Measurements from ENCODE around the gene ZNF48.
A peak's percentile ranks its signal among the peaks of the same experiment; 100 is the strongest.

ZNF48 gene

DNA sequence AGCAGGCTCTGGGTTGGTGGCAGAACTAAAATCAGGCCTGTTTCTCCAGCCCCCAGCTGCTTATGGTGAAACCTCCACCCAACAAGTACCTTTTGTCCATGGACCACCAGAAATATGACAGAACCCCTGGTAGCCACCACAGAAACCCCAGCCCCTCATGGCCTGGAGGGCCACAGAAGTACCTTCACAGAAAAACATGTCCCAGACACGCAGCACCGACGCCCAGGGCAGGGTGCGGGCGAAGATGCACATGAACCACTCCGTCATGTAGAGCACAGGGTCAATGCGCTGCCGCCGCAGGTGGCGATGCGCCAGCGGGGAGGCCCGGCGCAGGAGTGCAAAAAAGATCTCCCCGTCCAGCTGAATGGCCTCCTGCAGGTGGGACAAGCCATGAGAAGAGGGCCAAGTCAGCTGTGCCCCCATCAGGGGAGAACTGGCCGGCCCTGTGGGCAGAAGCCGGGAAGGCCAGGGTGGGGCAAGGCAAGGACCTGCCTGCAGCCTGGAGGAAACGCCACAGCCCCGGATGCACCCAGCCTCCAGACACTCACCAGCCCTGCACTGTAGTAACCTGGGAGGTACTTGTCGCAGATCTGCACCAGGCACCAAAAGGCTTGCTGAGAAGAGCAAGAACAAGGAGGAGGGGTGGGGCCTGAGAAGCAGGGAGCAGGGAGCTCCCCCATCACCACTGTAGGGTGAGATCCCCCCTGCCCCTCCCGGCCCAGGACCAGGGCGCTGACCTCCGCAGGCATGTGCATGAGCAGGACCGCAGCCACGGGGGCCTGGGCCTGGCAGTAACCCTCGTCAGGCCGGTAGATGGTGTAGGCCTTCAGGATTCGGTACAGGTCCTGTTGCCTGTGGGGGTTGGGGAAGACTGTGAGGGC, 36.0 kb upstream of the ZNF48 start:
- no peak for DNase-seq (ENCODE audit: low spot score)

DNA sequence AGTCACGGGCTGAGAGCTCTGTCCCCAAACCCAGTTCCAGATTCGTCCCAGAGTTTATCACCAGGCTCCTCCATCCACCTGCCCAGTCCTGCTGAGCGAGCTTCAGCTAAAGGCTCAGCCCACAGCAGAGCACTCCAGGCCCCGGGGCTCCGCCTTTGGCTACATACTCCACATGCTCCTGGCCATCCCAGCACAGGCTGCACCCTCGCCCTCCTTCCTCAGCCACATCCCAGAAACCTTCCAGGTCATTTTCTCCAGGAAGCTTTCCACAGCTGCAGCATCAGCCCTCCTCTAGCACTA, 35.4 kb upstream of the ZNF48 start:
- no peak for DNase-seq (ENCODE audit: low spot score)

DNA sequence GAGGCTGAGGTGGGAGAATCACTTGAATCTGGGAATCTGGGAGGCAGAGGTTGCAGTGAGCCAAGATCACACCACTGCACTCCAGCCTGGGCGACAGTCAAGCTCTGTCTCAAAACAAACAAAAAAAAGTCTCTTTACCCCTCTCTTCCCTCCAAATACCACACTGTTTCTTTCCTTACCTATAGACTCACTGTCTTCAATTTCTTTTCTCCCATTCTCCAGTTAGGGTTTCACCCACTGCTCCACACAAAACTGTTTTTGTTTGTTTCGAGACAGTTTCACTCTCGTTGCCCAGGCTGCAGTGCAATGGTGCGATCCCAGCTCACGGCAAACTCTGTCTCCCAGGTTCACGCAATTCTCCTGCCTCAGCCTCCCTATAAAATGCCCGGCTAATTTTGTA, 34.0 kb upstream of the ZNF48 start:
- DNase-seq (ENCODE audit: low spot score) = no peak

DNA sequence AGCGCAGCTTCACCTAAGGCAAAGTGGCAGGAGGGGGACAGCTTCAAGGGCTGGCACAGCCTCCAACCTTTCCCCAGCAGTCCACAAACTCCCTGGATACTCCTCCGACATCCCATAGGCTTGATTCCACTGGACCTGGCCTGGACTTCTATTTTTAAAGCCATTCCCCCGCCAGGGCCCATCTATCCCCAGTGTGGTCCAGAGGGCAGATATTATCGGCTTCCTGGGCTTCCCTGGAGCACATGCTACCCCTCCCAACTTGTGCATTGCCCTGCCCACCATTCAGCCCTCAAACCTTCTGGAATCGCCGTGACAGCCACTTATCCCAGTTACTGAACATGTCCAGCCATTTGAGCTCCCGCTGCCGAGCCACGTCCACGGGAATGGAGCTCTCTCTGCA, 30.0 kb upstream of the ZNF48 start:
- DNase-seq (ENCODE audit: low spot score) = no peak

DNA sequence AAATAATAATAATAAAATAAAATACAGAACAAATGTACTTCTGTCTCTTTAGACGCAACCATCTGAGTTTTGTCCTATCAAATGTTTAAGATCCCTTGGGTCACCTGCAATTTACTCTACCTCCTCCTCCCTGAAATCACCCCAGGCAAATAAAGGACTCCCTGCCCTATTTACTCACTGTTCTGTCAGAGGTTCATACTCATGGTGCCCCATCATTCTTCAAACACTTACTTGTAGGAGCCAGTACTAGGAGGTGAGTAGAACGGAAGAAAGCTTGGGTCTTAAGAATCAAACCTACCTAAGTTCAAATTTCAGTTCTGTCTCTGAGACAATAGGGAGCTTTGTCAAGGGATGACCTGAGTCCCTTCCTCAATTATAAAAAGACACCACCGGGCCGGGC, 28.7 kb upstream of the ZNF48 start:
- no peak for DNase-seq (ENCODE audit: low spot score)

DNA sequence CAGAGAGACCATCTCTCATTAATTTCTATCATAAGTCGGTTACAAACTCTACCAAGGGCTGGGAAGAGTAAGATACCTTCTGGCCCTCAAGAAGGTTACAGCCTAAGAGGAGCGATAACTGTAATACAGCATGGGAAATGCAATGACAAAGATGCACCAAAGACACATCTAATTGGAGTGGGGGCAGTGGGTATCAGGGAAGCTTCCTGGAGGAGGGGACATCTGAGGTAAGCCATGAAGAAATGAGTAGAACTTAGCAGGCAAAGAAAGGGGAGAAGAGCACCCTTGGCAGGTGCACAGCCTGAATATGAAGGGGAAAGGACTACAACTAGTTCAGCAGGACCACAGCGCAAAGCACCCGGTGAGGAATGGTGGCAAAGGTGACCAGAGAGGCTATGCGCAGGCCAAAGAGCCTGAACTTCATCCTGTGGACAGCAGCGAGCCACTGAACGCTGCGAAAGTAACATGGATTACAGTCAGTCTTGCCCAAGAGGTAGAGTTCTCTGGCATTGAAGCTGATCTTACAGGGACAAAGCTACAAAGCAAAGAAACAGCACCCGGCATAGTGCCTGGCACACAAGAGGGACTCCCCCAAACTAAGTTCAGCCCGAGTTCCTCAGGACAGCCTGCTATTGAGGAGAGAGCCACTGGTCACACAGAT, 27.7 kb upstream of the ZNF48 start:
- DNase-seq (ENCODE audit: low spot score) = no peak

DNA sequence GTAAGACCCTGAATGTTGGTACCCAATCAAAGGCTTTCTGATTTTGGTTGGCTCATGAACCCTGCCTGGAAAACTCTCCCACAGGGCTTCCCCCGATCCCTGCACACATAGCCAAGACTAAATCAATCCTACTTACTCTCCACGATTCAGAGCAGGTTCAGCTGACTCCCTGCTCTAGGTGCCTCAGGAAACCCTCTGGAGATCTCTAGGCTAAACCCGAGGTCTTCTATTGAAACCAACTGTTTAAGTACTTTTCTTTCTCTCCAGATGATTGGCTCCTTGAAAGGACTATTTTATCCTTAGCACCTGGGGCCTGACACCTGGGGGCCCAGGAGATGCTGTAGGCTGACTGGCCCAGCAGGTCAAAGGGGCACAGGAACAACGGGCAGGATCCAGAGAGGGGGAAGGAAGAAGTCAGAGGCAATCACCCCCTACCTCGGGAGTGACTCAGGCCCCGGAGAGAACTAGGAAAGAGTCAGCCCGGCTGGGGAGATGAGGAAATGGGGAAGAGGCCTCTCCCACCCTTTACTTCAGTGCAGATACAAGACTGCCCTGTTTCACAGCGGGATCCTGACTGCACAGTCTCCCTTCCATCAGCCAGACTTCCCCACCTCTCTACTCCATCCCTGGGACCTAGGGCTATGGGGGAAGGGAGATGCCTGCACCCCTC, 27.0 kb upstream of the ZNF48 start:
- no peak for DNase-seq (ENCODE audit: low spot score)

DNA sequence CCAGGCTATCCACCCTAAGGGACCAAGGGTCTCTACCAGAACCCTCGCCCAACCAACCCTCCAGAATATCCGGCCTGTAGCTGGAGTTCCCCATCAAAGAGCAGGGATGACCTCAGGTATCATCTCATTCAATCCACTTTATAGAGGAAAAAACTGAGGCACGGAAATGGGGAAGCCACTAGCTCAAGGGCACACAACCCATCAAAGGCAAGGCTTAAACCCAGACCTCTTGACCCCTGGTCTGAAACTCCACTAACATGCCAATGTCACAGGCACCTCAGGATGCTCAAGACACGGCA, 26.5 kb upstream of the ZNF48 start:
- no peak for DNase-seq (ENCODE audit: low spot score)

DNA sequence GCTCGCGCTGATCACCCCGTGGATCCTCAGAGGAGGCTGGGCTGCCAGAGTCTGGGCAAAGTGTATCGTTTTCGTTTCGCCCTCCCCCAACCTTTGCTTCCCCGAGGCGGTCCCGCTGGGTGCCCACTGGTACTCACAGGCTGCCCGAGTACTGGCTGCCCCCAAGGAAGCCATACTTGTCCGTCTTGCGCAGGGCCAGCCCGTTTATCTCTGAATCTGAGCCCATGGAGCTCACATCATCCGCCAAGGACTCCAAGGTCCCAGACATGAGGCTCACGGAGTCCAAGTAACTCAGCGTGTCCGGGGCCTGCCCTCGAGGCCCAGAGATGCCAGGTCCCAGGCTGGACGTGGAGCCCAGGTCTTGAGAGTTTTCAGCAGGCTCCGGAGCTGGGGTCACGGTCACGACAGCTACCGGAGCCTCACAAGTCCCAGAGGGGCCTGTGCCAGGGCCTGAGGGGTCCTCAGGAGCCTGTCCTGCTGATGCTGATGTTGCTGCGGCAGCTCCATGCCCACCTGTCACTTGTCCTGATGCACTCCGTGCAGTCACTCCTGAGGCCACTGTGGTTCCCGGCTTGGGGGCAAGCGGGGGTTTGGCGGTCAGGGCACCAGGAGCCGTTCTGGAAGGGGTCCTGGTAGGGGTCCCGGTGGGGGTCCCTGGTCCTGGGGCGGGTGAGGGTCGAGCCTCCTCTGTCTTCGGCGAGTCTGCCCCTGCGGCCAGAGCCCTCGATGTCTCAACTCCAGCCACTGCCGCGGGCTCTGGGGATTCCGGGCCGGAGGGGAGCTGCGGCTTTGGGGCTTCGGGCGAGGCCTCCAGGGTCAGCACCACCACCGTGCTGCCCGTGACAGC, 25.9 kb upstream of the ZNF48 start:
- DNase-seq (ENCODE audit: low spot score) = no peak

DNA sequence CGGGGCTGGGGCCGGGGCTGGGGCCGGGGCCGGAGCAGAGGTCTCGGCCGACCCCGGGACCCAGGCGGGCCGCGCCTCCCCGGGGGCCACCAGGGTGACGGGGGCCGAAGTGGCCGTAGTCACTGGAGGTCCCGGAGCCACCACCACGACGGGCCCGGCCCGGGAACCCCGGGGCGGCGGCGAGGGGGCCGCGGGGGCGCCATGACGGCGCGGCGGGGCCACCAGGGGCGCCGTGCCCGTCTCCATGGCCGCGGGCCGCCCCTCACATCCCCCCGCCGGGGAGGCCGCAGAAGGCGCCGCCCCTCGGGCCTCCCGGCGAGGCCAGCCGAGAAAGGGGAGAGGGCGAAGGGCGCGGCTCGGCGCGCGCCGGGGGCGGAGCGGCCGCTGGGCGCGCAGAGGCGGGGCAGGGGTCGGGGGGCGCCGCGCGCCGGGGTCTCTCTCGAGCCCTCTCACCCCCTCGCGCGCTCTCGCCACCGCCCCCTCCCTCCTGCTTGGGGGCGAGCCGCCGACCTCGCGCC, 25.2 kb upstream of the ZNF48 start:
- DNase-seq (ENCODE audit: low spot score) = no peak

DNA sequence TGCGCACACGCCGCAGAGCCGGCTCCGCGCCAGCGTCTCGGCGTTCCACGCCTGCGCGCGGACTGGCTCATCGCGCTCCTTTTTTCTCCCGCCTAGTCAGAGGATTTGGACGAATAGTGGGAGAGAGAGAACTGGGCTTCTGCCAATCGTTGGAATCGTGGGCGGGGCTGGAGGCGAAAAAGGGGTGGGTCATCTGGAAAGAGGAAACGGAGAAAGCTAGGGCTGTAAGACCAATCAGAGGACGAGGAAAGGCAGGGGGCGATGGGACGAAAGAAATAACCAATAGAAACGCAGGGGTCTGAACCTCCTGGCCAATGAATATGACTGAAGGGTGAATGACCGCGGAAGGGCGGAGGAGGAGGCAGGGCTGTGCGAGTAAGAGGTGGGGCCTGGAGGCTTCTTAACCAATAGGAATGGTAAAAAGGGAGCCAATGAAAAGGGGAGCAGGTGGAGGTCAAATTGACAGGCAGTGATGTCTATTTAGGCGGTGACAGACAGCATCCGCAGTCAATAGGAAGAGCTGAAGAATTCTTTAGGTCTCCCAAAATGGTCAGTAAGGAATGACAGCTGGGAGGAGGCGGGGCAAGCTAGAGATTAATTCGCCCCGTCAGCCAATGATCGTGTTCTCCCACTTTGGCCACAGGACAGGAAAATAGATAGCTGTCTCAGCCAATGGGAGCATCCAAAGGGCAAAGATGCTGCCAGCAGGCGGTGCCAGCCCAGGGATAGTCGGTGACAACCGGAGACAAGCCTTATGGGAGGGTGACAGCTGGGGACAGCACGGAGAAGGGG, 24.6 kb upstream of the ZNF48 start, which contains the start of gene TBC1D10B:
Gene TBC1D10B (minus strand): TSS at position 39 of the 792 bp plus-strand sequence. CDS start 311 bp downstream, outside the sequence.
- DNase-seq (ENCODE audit: low spot score) = peak; percentile 100

DNA sequence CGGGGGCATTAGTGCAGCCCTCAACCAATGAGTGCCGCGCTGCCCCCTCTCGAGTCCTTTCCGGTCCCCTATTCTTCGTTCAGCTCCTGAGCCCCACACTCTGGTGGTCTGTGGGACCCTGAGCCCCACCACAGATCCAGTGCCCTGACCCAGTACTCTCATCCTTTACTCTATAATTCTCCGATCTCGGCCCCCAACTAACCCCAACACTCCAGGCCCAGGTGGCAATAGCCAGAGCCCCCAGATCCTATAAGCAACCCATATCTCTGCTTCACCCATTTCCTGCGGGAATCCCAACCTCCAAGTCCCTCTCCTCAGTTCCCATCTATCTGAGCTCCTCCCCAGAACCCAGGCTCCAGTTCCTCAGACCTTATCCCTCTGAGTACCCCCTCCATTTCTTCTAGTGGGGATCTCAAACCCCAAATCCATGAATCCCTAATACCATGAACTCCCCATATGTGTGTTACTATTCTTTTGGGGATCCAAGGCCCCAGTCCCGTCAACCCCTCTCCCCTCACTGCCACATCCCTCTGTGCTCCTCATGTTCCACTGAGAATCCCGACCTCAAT, 23.9 kb upstream of the ZNF48 start:
- no peak for DNase-seq (ENCODE audit: low spot score)

DNA sequence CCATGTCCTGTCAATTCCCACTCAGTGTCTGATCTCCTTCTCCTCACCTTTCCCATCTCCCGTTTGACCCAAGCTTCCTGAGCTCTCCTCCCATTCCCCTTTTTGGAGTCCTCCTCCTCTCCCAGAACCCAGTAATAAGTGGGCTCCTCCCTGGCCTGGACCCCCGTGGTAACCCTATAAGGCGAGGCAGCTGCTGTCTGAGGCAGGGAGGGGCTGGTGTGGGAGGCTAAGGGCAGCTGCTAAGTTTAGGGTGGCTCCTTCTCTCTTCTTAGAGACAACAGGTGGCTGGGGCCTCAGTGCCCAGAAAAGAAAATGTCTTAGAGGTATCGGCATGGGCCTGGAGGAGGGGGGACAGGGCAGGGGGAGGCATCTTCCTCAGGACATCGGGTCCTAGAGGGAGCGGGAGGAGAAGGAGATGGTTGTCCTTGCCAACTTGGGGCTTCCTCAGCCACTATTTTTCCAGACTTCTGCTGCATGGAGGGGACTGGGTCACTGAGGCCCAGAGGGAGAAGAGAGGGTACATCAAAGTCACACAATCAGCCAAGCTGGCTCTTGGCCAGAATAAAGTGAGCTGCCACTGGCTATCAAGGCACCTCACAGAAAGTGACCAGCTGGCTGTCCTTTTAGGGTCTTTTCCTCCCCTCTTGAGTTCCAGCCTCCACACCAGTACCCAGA, 23.0 kb upstream of the ZNF48 start:
- DNase-seq (ENCODE audit: low spot score) = no peak

DNA sequence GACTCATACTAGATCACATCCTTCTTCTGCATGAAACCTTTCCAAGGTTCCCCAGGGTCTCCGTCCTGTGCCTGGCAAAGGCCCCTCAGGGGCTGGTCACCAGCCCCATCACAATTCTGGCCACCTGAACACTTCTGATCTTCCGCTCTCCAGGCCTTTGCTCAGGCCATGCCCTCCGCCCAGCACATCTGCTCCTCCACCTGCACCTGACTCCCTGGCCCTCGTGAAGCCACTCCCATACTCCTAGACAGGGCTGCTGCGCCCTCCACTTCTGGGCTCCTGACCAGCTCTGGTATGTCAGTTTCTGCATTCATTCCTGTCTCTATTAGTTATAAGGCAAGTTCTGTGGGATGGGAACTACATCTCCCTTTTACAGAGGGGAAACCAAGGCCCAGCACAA, 22.5 kb upstream of the ZNF48 start:
- DNase-seq (ENCODE audit: low spot score) = no peak

DNA sequence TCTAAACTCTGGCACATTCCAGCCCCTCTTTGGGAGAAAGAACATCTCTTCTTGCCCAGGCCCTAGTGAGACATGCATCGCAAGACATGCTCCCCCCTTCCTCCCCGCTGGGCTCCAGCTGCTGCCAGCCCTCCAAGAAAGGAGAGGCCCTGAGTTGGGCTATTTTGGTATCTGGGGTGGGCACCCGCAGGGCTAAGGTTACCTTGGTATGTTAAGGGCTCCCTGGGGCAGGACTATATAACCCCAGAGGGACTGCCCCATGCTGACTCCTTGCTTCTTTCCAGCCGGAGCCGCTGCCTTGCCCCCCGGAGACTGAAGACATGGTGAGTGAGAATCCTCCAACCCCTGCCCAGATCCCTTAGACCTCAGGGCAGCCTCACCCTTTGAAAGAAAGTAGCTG, 20.7 kb upstream of the ZNF48 start, which contains the start of gene MYL11:
Gene MYL11 (plus strand): TSS at position 265 of the 400 bp plus-strand sequence. CDS start 56 bp downstream, at position 321.
- no peak for DNase-seq (ENCODE audit: low spot score)

DNA sequence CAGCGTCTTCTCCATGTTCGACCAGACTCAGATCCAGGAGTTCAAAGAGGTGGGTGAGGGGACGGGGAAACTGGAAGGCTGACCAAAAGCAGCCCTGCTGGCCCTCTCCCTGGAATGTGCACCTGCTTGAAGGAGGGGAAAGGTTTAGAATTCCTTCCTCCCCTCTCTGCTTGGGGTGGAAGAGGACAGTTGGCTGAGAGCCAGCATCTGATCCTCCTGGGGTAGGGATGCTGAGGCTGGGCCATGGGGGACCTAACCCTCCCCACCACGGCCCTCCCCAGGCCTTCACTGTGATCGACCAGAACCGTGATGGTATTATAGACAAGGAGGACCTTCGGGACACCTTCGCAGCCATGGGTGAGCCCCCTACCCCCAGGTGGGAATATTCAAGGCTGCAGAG, 19.4 kb upstream of the ZNF48 start:
- DNase-seq (ENCODE audit: low spot score) = no peak

DNA sequence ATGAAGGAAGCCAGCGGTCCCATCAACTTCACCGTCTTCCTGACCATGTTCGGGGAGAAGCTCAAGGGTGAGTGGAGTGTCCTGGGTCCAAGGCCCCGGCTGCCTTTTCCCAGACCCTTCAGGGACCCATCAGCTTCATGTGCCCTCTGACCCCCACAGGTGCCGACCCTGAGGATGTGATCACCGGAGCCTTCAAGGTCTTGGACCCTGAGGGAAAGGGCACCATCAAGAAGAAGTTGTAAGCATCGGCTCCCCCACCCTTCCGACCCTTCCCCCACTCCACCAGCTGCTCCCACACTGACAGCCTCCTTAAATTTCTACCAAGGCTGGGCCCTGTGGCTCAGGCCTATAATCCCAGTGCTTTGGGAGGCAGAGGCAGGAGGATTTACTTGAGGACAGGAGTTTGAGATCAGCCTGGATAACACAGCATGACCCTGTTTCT, 18.7 kb upstream of the ZNF48 start:
- no peak for DNase-seq (ENCODE audit: low spot score)

DNA sequence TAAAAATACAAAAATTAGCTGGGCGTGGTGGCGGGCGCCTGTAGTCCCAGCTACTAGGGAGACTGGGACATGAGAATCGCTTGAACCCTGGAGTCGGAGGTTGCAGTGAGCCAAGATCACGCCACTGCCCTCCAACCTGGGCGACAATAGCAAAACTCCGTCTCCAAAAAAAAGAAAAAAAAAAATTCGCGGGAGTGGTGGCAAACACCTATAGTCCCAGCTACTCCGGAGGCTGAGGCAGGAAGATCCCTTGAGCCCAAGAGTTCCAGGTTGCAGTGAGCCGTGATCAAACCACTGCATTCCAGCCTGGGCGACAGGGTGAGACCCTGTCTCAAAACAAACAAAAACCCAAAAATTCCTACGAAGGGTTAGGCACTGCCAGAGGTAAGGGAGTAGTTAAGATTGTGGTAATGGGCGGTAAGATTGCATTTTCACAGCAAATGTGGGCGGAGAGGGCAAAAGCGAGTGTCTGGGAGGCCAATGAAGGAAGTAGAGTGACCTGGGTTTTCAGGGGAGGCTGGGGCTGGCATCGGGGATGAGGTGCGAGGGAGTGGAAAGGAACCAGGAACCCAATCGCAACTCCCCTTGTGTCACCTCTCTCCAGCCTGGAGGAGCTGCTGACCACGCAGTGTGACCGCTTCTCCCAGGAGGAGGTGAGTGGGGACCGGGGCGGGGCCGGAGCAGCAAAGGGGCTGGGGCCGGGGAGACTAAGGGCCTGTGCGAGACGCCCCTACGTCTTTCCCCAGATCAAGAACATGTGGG, 18.0 kb upstream of the ZNF48 start:
- no peak for DNase-seq (ENCODE audit: low spot score)

DNA sequence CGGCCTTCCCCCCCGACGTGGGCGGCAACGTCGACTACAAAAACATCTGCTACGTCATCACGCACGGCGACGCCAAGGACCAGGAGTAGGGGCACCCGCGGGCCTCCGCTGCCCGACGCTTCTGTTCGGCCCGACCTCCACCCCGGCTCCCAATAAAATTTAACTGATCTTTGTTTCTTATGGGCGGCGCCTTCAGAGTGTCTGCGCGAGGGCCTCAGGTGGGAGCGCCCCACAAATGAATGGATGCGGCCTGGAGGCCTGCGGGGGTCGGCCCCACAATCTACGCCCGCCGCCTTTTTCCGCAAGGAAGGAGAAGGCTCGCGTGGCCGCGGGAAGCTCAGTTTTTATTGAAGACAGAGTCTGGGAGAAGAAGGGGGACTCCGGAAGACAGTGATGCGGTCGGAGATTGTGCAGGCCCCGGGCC, 17.4 kb upstream of the ZNF48 start:
- peak; percentile 88 for DNase-seq (ENCODE audit: low spot score)
